Vagina (tissue), 2 donors: ENCODE results near the gene CCDC85C.

Source experiments
- POLR2AphosphoS5 ChIP-seq, 2 donors: sonication (generic); formaldehyde crosslinking; IDR thresholded peaks; one replicate each; pipeline ENCODE4 v1.9.0; 2017; ENCODE audit warnings: antibody characterized with exemption in 2 of 2, mild to moderate bottlenecking in 2 of 2, low read depth in 1 of 2; ENCODE audit not compliant: insufficient read depth in 1 of 2
- TF ChIP-seq, protein P1 (sequence below), 3 experiments: fragments of 450-650 bp in 2 of 3; fragments of 200-600 bp in 1 of 3; sonication (generic) in 1 of 3; IDR thresholded peaks; one replicate each; pipeline ENCODE4 v1.5.1; 2017 to 2019; ENCODE audit warnings: antibody characterized with exemption in 3 of 3, mild to moderate bottlenecking in 2 of 3, moderate library complexity in 2 of 3

GRCh38 chr14:99621948-99622347, 17.9 kb upstream of the CCDC85C start:
- TF ChIP-seq, protein P1, sequence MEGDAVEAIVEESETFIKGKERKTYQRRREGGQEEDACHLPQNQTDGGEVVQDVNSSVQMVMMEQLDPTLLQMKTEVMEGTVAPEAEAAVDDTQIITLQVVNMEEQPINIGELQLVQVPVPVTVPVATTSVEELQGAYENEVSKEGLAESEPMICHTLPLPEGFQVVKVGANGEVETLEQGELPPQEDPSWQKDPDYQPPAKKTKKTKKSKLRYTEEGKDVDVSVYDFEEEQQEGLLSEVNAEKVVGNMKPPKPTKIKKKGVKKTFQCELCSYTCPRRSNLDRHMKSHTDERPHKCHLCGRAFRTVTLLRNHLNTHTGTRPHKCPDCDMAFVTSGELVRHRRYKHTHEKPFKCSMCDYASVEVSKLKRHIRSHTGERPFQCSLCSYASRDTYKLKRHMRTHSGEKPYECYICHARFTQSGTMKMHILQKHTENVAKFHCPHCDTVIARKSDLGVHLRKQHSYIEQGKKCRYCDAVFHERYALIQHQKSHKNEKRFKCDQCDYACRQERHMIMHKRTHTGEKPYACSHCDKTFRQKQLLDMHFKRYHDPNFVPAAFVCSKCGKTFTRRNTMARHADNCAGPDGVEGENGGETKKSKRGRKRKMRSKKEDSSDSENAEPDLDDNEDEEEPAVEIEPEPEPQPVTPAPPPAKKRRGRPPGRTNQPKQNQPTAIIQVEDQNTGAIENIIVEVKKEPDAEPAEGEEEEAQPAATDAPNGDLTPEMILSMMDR (IDR thresholded peaks at IDR 0.05) = no peak
- TF ChIP-seq POLR2AphosphoS5 (IDR thresholded peaks at IDR 0.05; ENCODE audit: insufficient read depth in 1 of 2, low read depth in 1 of 2) = no peak
